ENCODE data around the gene CCDC83.
"Not testable (repeated sequence)": the region's sequence is repeated elsewhere in the genome, so short reads cannot be mapped to it uniquely, and the experiment has no call there.

The CCDC83 gene

DNA sequence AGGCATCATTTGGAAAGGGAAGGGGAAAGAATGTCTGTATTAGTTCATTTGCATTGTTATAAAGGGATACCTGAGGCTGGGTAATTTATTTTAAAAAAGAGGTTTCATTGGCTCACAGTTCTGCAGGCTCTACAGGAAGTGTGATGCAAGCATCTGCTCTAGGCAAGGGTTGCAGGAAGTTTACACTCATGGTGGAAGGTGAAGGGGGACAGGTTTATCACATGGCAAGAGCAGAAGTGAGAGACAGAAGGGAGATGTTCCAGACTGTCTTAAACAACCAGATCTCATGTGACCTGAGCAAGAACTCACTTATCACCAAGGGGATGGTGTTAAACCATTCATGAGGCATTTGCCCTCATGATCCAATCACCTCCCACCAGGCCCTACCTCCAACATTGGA lies 90.6 kb downstream of the CCDC83 start:
- DNase-seq, result no peak

DNA sequence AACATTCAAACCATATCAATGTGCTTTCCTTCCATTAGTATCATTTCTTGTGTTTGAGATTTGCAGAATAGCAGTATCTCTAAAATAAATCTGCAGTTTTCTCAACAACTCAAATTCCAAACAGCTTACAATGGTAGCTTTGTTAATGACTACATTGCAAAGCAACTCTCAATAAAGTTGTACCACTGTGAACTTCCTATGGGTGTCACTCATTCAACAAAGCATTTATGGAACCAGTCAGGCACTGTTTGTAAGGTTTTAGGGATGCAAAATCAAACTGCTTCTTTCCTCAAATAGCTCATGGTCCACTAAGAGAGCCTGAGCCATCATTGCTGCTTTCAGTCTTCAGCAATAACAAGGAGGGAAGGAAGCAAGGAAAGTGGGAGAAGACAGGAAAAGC lies 91.0 kb downstream of the CCDC83 start:
- DNase-seq, result no peak

DNA sequence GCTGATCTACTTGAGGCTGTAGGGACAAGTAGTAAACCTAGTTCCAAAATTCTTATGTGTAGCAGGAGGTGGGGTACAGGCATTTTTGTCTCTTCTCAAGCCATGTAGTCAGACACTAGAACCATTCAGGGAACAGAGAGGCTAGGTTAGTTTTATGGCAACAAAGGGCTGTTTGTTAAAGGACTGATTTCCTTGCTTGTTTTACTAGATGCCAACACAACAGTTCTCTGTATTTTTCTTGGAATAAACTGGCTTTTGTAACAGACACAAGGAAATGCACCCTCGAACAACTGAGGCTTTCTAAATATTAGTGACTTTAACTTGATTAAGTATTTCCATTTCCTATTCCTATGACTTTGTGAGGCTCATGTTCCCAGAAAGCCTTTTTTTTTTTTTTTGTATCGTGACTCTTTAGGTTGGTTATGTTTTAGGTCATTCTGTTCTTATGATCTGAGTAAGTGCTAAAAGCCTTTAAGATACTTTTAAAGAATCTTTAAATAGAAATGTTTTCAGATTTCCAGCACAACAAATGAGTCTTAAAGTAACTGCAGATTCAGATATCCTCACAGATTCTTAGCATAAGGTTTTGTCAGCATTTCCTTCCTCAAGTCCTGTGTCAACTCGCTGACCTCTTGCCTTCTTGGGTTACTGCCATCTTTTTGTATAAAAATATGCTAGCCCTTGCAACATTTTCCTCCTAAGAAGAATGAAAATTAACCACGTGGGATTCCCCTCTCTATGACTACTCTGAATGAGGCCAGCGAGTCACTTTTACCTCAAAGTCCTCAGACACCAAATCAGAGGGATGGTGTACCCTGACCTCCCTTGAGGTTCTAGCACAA lies 92.5 kb downstream of the CCDC83 start:
- no peak for DNase-seq

DNA sequence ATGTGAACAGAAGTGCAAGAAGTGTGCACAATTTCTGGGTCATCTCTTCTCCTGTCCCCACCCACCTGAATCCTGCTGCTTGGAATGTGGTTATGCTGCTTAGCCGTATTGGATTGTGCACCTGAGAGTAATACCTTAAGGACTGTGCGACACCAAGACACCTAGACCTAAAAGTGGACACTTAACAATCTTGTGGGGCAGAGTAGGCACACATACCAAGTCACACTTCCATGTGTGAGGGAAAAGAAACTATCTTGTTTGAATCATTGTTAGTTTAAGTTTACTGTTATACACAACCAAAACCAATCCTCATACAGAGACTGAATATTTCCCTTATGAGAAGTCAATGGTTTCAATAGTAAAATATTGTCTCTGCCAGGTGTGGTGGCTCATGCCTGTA lies 93.7 kb downstream of the CCDC83 start:
- DNase-seq, result no peak

DNA sequence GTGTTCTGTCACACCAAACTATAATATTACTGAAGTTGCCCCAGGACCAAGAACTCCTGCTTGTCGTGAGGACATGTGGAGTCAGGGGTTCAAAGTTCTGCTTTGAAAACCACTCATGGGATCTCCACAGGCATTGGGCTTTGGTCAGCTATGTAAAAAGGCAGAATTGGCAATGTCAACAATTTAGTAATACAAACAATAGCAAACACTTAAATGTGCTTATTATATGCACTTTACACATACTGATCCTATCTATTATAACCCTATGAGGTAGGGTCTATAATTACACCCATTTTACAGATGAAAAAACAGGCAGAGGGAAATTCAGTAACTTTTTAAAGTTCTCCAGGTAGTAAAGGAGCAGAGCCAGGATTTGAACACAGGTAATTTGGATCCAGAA lies 94.6 kb downstream of the CCDC83 start:
- no peak for DNase-seq

DNA sequence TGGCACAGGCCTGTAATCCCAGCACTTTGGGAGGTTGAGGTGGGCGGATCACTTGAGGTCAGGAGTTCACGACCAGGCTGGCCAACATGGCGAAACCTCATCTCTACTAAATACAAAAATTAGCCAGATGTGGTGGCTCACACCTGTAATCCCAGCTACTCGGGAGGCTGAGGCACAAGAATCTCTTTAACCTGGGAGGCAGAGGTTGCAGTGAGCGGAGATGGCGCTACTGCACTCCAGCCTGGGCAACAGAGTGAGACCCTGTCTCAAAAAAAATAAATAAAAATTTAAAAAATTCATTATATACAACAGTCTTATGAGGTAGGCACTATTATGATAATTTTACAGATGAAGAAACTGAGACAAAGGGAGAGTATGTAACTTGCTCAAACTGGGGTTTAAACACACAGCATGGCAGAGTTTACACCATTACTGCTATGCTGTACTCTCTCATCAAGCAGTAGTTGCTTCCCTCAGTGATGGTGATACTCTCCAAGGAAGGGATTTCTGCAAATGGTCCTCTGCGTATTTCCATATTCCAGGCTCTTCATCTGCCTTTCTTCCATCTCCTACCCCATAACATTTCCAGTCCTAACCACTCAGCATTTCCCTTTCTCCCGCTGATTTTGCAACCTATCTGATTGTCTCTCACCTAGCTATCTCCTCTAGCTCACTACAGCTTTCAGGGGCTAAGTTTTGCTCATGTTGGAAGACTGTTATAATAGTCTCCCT lies 95.3 kb downstream of the CCDC83 start:
- DNase-seq, result no peak

DNA sequence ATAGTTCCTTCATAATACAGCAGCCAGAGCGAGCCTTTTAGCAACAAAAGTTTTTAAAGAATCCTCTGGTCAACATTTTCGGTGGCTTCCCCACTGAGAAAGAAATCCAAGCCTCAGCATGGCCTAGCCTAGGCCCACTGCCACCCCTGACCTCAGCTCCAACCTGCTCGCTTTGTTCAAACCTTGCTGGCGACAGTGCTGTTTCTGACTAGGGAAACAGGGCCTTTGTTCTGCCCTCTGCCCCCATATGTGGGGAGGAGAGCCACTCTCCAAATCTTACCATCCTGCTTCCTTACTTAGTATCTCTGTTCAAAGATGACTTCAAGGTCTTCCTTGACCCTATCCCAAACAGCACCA lies 95.8 kb downstream of the CCDC83 start:
- no peak for DNase-seq

DNA sequence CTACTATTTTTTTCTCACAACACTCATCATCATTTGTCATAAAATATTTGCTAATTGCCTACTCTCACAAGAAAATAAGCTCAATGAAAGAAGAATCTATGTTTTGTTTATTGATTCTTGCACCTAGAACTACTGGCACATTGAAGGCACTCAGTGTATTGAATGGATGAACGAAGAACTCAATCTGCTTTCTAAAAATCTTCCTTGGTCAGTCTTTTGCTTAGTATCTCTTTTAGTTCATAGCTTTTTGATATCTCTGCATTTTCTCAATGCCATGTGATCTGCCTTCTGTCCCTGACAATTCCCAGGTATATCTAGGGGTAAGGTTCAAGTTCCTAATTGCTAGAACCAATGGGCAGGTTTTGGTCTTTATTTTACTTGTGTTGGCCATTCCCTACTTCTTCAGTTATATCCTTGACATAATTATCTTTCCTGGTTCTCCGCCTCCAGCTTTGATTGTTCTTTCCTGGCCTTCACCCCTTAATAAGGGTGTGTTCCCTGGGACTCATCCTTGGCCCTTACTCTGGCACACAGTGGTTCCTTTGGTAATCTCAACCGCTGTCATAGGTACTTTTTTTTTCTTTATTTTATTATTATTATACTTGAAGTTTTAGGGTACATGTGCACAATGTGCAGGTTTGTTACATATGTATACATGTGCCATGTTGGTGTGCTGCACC lies 96.4 kb downstream of the CCDC83 start:
- no peak for DNase-seq

DNA sequence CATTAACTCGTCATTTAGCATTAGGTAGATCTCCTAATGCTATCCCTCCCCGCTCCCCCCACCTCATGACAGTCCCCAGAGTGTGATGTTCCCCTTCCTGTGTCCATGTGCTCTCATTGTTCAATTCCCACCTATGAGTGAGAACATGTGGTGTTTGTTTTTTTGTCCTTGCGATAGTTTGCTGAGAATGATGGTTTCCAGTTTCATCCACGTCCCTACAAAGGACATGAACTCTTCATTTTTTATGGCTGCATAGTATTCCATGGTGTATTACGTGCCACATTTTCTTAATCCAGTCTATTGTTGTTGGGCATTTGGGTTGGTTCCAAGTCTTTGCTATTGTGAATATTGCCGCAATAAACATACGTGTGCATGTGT lies 96.9 kb downstream of the CCDC83 start:
- DNase-seq, result not testable (repeated sequence)

DNA sequence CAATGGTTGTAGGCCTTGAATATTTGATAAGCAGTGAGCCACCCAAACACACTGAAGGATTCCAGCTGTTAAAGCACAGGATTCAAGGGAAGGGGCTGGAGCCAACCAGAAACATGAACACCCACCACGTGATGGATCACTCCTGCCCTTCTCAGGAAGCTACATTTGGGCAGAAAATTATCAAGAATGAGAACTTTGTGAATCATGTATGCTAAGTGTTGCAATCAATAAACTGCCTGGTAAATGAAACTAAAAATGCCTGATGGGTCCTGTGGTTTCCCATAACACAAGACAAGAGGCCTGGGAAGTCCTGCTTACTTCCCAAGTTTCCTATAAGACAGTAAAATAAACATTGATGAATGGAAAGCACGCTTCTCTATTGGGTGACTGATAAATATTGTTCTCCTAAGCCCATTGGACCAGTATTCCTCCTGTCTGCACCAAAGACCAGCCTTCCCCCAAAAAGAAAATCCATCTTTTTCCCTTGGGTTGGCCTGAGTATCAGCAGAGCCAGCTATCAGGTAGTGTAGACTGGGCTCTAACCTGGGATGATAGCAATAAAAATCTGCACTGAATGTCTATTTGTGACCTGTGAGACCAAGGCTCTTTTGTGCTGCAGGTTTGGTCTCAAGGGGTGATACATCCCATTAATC lies 98.4 kb downstream of the CCDC83 start:
- DNase-seq, result no peak

DNA sequence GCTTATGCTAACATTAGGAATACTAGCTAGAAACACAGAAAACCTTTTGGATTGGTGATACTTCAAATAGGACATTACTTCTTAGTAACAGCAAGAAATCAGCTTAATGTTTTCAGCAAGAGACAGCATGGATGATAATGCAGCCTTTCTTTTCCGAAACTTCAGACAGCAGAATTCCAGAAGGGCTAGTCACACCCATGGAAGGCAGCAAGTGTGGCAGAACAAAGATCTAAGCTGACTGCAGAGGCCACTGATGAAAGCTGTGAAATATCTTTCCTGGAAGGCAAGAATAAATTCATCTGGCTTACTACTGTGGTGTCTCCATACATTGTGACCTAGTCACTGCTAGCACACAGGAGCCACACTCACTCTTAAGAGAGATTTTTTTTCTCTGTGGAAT lies 100.3 kb downstream of the CCDC83 start:
- no peak for DNase-seq

DNA sequence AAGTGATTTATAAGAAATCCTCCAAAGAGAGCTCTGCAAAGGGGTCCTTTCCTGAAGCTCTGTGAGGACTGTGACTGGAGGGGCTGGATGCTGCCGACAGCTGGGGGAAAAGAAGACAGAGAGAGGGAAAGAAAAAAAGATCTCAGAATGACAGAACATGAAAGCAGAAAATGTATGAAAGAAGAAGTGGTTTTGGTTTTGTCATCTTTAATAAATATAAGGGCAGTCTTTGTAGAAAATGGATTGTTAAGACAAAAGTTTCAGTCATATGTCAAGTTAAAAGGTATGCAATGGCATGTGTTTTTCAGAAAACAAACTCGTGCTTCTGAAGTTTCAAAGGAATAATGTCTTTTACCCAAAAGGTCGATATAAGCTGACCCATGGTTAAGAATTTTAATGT lies 105.5 kb downstream of the CCDC83 start:
- DNase-seq, result no peak

DNA sequence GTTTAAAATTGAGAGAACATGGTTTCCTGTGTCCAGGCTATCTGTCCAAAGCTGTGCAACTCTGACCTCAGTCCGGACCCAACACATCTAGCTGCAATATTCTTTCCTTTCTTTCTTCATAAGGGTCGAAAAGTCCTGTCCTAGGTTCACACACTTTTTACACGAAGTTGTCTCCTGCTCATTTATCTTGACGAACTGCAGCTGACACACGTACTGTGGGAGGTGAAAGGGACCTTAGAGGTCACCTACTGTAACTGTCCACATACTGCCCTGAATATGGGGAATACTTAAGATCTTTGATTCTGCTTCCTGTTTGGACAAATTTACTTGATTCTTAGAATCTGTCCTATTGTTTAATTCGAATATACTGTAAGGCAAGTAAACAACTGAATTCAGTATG lies 105.9 kb downstream of the CCDC83 start:
- DNase-seq, result no peak

DNA sequence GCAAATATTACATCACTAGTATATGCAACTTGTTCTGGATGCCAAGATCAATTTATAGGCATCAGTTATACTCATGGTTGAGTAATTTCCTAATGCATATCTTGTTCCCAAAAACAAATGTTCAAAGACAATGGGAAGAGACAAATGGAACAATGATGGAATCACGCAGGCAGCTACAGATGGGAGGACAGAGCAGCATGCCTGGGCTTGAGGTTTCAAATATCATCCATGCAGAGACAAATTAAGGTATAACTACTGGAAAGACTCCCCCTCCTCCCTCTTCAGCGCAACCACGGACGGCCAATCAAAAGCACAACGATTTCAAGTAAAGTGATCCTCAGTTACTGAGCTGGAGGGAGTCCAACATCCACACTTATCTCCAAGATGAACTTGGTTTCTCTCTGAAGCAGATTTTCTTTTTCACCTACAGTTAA lies 106.8 kb downstream of the CCDC83 start:
- DNase-seq, result no peak

DNA sequence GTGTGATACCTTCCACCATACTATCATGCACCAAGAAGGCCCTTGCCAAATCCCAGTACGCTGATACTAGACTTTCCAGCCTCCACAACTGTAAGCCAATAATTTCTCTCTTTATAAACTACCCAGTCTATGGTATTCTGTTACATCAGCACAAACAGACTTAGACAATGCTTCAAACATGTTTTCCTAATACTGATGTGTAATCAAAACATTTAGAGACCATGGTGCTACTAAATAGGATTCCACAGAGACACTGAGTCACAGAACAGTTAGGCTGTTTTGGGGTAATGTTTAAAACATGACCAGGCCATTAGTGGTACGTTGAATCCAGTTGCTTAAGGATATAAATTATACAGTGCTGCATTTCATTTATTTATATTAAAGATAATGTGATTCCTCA lies 110.0 kb downstream of the CCDC83 start:
- DNase-seq, result no peak

DNA sequence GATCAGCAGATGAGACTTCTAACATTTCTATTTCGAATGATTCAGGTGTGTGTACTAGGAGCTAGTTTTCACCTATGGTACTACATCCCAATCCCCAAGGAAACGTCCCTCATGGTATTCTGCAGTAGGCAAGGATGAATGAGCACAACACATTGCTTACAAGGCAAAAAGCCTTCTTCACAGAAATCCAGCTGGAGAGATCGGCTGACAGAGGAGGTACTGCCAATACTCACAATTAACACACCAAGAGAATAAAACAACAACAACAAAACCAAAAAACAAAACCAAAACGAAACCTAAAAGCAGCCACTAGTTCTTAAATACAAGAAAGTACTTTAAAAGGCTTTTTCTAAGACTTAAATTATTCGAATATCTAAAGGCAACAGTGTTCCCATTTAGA lies 112.3 kb downstream of the CCDC83 start:
- no peak for DNase-seq

All from activated CD4-positive, alpha-beta T cell treated with anti-CD3 and anti-CD28 coated beads for 4 hours (primary cell).